HFFc6 (cell line): ENCODE measurements around the gene PIK3C3. TPM values are rescaled to one million over a fixed set of nuclear protein-coding genes. Genes with fewer than 3 reads are reported as not detected.
"Not testable (repeated sequence)": the region's sequence is repeated elsewhere in the genome, so short reads cannot be mapped to it uniquely, and the experiment has no call there.

Source experiments
- DNase-seq: peaks from one replicate; pipeline ENCODE4 v3.0.0-alpha.2; 2018
- H3K27ac Mint-ChIP-seq: 2 replicates; pipeline ENCODE4 v1.8.0; 2020; ENCODE audit warnings: mild to moderate bottlenecking, mixed read lengths
- H3K27me3 Mint-ChIP-seq: 2 replicates; pipeline ENCODE4 v1.8.0; 2021; ENCODE audit warnings: mild to moderate bottlenecking, moderate library complexity, mixed read lengths; ENCODE audit not compliant: insufficient read depth
- H3K36me3 Mint-ChIP-seq: 2 replicates; pipeline ENCODE4 v1.8.0; 2021; ENCODE audit warnings: low read depth, mixed read lengths
- H3K4me1 Mint-ChIP-seq: 2 replicates; pipeline ENCODE4 v1.8.0; 2020; ENCODE audit warnings: low read depth, mixed read lengths
- H3K4me3 Mint-ChIP-seq: 2 replicates; pipeline ENCODE4 v1.8.0; 2020; ENCODE audit warnings: mild to moderate bottlenecking, moderate library complexity, mixed read lengths
- H3K9me3 Mint-ChIP-seq: 2 replicates; pipeline ENCODE4 v1.8.0; 2020; ENCODE audit warnings: mild to moderate bottlenecking, mixed read lengths
- total RNA-seq, 6 experiments: library from RNA; stranded (reverse); fragmentation: NEBNext Ultra II Directional; extraction: Animal tissue kit (Norgen Biotek cat#: 25700); gene quantifications; 2 replicates in 1 of 6; 3 replicates in 5 of 6; pipeline ENCODE4 v1.2.3, GENCODE V29; 2021
- TF ChIP-seq, protein P1 (sequence below): fragments of 200-600 bp; sonication (generic); IDR thresholded peaks from 2 replicates; pipeline ENCODE4 v1.5.0; 2021; ENCODE audit warnings: antibody characterized with exemption, mild to moderate bottlenecking

Gene PIK3C3
- total RNA-seq, 6 experiments from 2014 or later, result 38.3 to 61.7 (median 47.6) TPM

DNA sequence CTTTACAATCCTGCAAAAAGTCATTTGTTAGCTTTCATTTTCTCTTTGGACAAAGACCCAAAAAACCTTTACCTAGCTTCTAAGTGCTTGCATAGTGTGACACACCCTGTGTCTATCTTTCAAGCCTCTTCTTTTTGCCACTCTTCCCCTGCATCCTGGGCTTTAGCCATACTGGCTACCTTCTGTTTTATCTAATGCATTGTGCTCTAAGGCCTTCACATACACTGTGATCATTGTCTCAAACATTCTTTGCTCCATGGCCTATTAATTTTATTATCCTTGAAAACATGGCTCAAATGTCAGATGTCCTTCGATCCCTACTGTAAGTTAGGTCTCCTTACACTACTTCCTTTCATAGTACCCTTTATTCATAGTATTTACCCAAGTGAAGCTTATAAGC is 84.4 kb downstream of the PIK3C3 start:
- TF ChIP-seq, protein P1, sequence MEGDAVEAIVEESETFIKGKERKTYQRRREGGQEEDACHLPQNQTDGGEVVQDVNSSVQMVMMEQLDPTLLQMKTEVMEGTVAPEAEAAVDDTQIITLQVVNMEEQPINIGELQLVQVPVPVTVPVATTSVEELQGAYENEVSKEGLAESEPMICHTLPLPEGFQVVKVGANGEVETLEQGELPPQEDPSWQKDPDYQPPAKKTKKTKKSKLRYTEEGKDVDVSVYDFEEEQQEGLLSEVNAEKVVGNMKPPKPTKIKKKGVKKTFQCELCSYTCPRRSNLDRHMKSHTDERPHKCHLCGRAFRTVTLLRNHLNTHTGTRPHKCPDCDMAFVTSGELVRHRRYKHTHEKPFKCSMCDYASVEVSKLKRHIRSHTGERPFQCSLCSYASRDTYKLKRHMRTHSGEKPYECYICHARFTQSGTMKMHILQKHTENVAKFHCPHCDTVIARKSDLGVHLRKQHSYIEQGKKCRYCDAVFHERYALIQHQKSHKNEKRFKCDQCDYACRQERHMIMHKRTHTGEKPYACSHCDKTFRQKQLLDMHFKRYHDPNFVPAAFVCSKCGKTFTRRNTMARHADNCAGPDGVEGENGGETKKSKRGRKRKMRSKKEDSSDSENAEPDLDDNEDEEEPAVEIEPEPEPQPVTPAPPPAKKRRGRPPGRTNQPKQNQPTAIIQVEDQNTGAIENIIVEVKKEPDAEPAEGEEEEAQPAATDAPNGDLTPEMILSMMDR, result no peak
- Mint-ChIP-seq H3K27ac (peak overlapping the region; percentile 74), H3K36me3 (peaks cover 29% of the 10 kb centered on the region), H3K9me3 (no peaks in the 10 kb centered on the region), H3K4me3 (peak overlapping the region; percentile 44), H3K4me1 (peaks cover 29% of the 10 kb centered on the region), H3K27me3 (no peaks in the 10 kb centered on the region)
- DNase-seq, result no peak

DNA sequence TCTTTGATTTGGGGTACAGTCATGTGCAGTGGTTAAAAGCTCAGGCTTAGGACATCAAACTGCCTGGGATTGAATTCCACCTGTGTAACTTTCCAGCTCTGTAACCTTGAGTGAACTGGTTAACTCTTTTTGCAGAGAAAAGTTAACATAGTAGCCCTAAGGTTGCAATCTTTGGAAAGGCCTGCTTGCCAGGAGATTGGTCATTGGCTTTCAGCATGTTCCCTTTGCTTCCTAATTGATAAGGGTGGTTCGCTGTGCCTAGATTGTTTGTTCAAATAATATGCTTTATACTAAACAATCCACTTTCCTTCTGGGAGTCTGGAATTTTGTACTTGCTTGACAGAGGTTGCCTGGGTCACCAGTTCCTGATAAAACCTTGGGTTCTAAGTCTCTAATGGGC is 86.8 kb downstream of the PIK3C3 start:
- no peak overlapping the region for H3K27ac Mint-ChIP-seq
- H3K4me1 Mint-ChIP-seq, result peaks cover 46% of the 10 kb centered on the region
- TF ChIP-seq, protein P1, result no peak
- no peak overlapping the region for H3K4me3 Mint-ChIP-seq
- no peaks in the 10 kb centered on the region for H3K9me3 Mint-ChIP-seq
- H3K36me3 Mint-ChIP-seq, result peaks cover 32% of the 10 kb centered on the region
- DNase-seq, result no peak
- H3K27me3 Mint-ChIP-seq, result no peaks in the 10 kb centered on the region

- TF ChIP-seq, protein P1, result no peak
- no peaks in the 10 kb centered on the region; the same call in 1 of the 2 replicates for H3K27me3 Mint-ChIP-seq
- H3K9me3 Mint-ChIP-seq, result no peaks in the 10 kb centered on the region
- peak overlapping the region; percentile 37 for H3K27ac Mint-ChIP-seq
- no peak overlapping the region for H3K4me3 Mint-ChIP-seq
- H3K36me3 Mint-ChIP-seq, result peaks cover 26% of the 10 kb centered on the region
- H3K4me1 Mint-ChIP-seq, result peaks cover 45% of the 10 kb centered on the region
- DNase-seq, result no peak
Observed at GRCh38 chr18:42045346-42045745, 90.3 kb downstream of the PIK3C3 start.

DNA sequence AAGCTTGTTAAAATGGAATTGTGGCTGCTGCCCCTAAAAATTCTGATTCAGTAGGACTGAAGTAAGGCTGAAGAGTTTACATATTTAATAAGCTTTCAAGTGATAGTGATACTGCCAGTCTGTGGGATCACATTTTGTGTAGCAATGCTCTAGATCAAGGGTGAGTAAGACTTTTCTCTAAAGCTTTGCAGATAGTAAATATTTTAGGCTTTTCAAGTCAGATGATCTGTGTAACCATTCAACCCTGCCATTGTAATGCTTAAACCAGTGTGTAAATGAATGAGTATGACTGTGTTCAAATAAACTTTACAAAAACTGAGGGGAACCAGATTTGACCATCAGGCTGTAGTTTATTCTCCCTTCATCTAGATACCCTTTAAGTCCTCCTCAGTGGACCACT is 92.7 kb downstream of the PIK3C3 start:
- Mint-ChIP-seq H3K27me3 (no peaks in the 10 kb centered on the region; the same call in 1 of the 2 replicates), H3K9me3 (no peaks in the 10 kb centered on the region), H3K4me3 (peak overlapping the region; percentile 71), H3K36me3 (peaks cover 22% of the 10 kb centered on the region), H3K27ac (peak overlapping the region; percentile 94), H3K4me1 (peaks cover 65% of the 10 kb centered on the region)
- TF ChIP-seq, protein P1, result no peak
- DNase-seq, result peak; percentile 22

- Mint-ChIP-seq H3K27me3 (no peaks in the 10 kb centered on the region; the same call in 1 of the 2 replicates), H3K27ac (peak overlapping the region; percentile 94)
Observed at GRCh38 chr18:42048158-42048557, 93.1 kb downstream of the PIK3C3 start.

DNA sequence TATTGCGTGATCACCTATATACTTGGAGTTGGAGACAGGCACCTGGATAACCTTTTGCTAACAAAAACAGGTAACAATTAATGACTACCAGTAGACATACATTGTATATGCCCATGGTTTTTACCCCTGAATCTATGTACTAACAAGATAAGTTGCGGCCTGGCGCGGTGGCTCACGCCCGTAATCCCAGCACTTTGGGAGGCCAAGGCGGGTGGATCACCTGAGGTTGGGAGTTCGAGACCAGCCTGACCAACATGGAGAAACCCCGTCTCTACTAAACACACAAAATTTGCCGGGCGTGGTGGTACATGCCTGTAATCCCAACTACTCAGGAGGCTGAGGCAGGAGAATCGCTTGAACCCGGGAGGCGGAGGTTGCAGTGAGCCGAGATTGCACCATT is 94.5 kb downstream of the PIK3C3 start:
- peaks cover 17% of the 10 kb centered on the region for H3K36me3 Mint-ChIP-seq

More at GRCh38 chr18:42048158-42048557, 93.1 kb downstream of the PIK3C3 start:
- peaks cover 22% of the 10 kb centered on the region for H3K36me3 Mint-ChIP-seq
- no peaks in the 10 kb centered on the region for H3K9me3 Mint-ChIP-seq
- TF ChIP-seq, protein P1, result no peak
- DNase-seq, result peak; percentile 87
- H3K4me1 Mint-ChIP-seq, result peaks cover 69% of the 10 kb centered on the region
- H3K4me3 Mint-ChIP-seq, result peak overlapping the region; percentile 71

More for the DNA sequence above, 94.5 kb downstream of the PIK3C3 start:
- DNase-seq, H3K9me3 Mint-ChIP-seq, H3K27me3 Mint-ChIP-seq, H3K4me3 Mint-ChIP-seq: not testable (repeated sequence)
- Mint-ChIP-seq H3K27ac (peak overlapping the region; percentile 48; the same call in 1 of the 2 replicates), H3K4me1 (peaks cover 78% of the 10 kb centered on the region)
